HepG2 (cell line): ENCODE measurements around the gene SERTAD1. TPM values are rescaled to one million over a fixed set of nuclear protein-coding genes. Genes with fewer than 3 reads are reported as not detected.

Source experiments
- BCL3 ChIP-seq: sonication (generic); formaldehyde crosslinking; IDR thresholded peaks from 2 replicates; pipeline ENCODE4 v1.5.1; 2020; ENCODE audit warnings: mild to moderate bottlenecking, missing genetic modification reagents, moderate library complexity
- CHCHD3 ChIP-seq: sonication (generic); formaldehyde crosslinking; IDR thresholded peaks from 2 replicates; pipeline ENCODE4 v1.8.0; 2022; ENCODE audit warnings: mild to moderate bottlenecking, missing genetic modification reagents, moderate library complexity
- KIAA2018 ChIP-seq: sonication (generic); formaldehyde crosslinking; IDR thresholded peaks from 2 replicates; pipeline ENCODE4 v1.5.0; 2020; ENCODE audit warnings: mild to moderate bottlenecking, missing genetic modification reagents, borderline replicate concordance
- MAX ChIP-seq: IDR thresholded peaks from 2 replicates; pipeline ENCODE4 v1.6.1; 2012; ENCODE audit warnings: inconsistent platforms
- NKX3-1 ChIP-seq: sonication (generic); formaldehyde crosslinking; IDR thresholded peaks from 2 replicates; pipeline ENCODE4 v1.5.0; 2020; ENCODE audit warnings: missing genetic modification reagents
- ONECUT2 ChIP-seq: sonication (generic); formaldehyde crosslinking; IDR thresholded peaks from 2 replicates; pipeline ENCODE4 v1.4.0; 2020; ENCODE audit warnings: missing genetic modification reagents
- PRDM10 ChIP-seq: sonication (generic); formaldehyde crosslinking; IDR thresholded peaks from 2 replicates; pipeline ENCODE4 v1.4.0; 2020; ENCODE audit warnings: low read depth, missing genetic modification reagents
- TCF12 ChIP-seq, 2 experiments: fragments of 450-650 bp in 1 of 2; sonication (generic) in 1 of 2; formaldehyde crosslinking in 1 of 2; IDR thresholded peaks; 2 replicates each; pipeline versions ENCODE4 v1.6.1 to v1.8.0; 2017 to 2022; ENCODE audit warnings: antibody characterized with exemption in 1 of 2, mild to moderate bottlenecking in 1 of 2, missing genetic modification reagents in 1 of 2, moderate library complexity in 1 of 2
- ZBTB2 ChIP-seq: sonication (generic); formaldehyde crosslinking; IDR thresholded peaks from 2 replicates; pipeline ENCODE4 v1.8.0; 2022; ENCODE audit warnings: low read depth, missing genetic modification reagents
- ZNF235 ChIP-seq: sonication (generic); formaldehyde crosslinking; IDR thresholded peaks from 2 replicates; pipeline ENCODE4 v1.8.1; 2023; ENCODE audit warnings: mild to moderate bottlenecking, missing genetic modification reagents, borderline replicate concordance
- ZNF3 ChIP-seq: IDR thresholded peaks from 2 replicates; pipeline ENCODE4 v1.7.0; 2017; ENCODE audit warnings: inconsistent platforms
- ZNF34 ChIP-seq: sonication (generic); formaldehyde crosslinking; IDR thresholded peaks from 2 replicates; pipeline ENCODE4 v1.4.0; 2020; ENCODE audit warnings: mild to moderate bottlenecking, missing genetic modification reagents, borderline replicate concordance
- ZNF430 ChIP-seq: sonication (generic); formaldehyde crosslinking; IDR thresholded peaks from 2 replicates; pipeline ENCODE4 v1.9.0; 2021; ENCODE audit warnings: mild to moderate bottlenecking, missing genetic modification reagents
- ZZZ3 ChIP-seq: sonication (generic); formaldehyde crosslinking; IDR thresholded peaks from 2 replicates; pipeline ENCODE4 v1.4.0; 2020; ENCODE audit warnings: missing genetic modification reagents, mild to moderate bottlenecking, borderline replicate concordance
- polyA plus RNA-seq, 8 experiments: library from polyadenylated mRNA; depleted of rRNA in 3 of 8; stranded (reverse) in 7 of 8; unstranded in 1 of 8; fragments of >200 nt; fragmentation: Illumina TruSeq in 4 of 8; extraction: Trizol in 4 of 8; gene quantifications; 2 replicates each; pipeline versions ENCODE4 v1.2.1 to v1.2.3, GENCODE V29; 2011 to 2016; ENCODE audit warnings: low read depth in 4 of 8, missing spikeins in 1 of 8, mixed read lengths in 1 of 8; ENCODE audit not compliant: insufficient read depth in 1 of 8
- total RNA-seq, 5 experiments: library from RNA; depleted of rRNA; stranded (reverse); fragments of >200 nt; fragmentation: Illumina TruSeq; extraction: Trizol; gene quantifications; 2 replicates each; pipeline ENCODE4 v1.2.3, GENCODE V29; 2016; ENCODE audit warnings: low read depth in 1 of 5

Gene SERTAD1
- total and polyA plus RNA-seq, 2 of the 13 experiments (the other 11 are each of a cell fraction or from before 2014, with no cell fraction given): 4.3 to 4.5 TPM

GRCh38 chr19:40461669-40462221 lies 36.0 kb upstream of the SERTAD1 start (continued):
- TF ChIP-seq PRDM10 (no peak), NKX3-1 (0 out of 2 replicates have a peak, but pooled peaks have one; percentile 44), ZNF3 (CRISPR knock-in tag) (no peak), CHCHD3 (CRISPR knock-in tag) (no peak), BCL3 (CRISPR knock-in tag) (no peak), ZZZ3 (CRISPR knock-in tag) (no peak), TCF12 (IDR thresholded peaks at IDR 0.05) (no peak), TCF12 (CRISPR knock-in tag; IDR thresholded peaks at IDR 0.05) (peak; percentile 52; the same call in 1 of the 2 replicates), ZNF235 (no peak), ZBTB2 (no peak), ONECUT2 (CRISPR knock-in tag) (no peak), ZNF34 (CRISPR knock-in tag) (no peak), MAX (peak; percentile 70), ZNF430 (CRISPR knock-in tag) (no peak), KIAA2018 (CRISPR knock-in tag) (no peak)
